Measurements from ENCODE around the gene FERMT3. TPM values are rescaled to one million over a fixed set of nuclear protein-coding genes. Genes with fewer than 3 reads are reported as not detected.

FERMT3 gene
- total and polyA plus RNA-seq, 2 of the 8 experiments (the other 6 are each of a cell fraction or from before 2014, with no cell fraction given) = 1.4 to 3.7 TPM

GRCh38 chr11:64240435-64241240, 34.1 kb downstream of the FERMT3 start, which contains the start of gene FKBP2 (continued):
- TF ChIP-seq CHD7 (IDR thresholded peaks at IDR 0.05; ENCODE audit: insufficient replicate concordance, low read length) (no peak), GABPA (IDR thresholded peaks at IDR 0.05; ENCODE audit: borderline replicate concordance, insufficient read depth, low read length) (peak; percentile 91), CBX8 (IDR thresholded peaks at IDR 0.05; ENCODE audit: borderline replicate concordance, low read depth, low read length) (no peak), BACH1 (IDR thresholded peaks at IDR 0.05; ENCODE audit: low read length) (no peak), HDAC2 (IDR thresholded peaks at IDR 0.05; ENCODE audit: borderline replicate concordance in 1 of 2, low read depth in 2 of 2, low read length in 2 of 2) (no peak), SAP30 (IDR thresholded peaks at IDR 0.05; ENCODE audit: insufficient read depth, insufficient replicate concordance, low read length) (peak; percentile 50)

All from H1 (cell line).